Stomach (tissue), 4 donors: Measurements from ENCODE around the gene PRSS27.

Experiments
- CTCF ChIP-seq, 7 experiments: fragments of 450-650 bp in 4 of 7; fragments of 200-600 bp in 3 of 7; sonication (generic) in 3 of 7; IDR thresholded peaks; one replicate each; pipeline ENCODE4 v1.5.1; 2016 to 2019; ENCODE audit warnings: antibody characterized with exemption in 7 of 7, control low read depth in 2 of 7, mild to moderate bottlenecking in 1 of 7
- POLR2A ChIP-seq, 4 donors: fragments of 450-650 bp; IDR thresholded peaks; one replicate each; pipeline ENCODE4 v1.6.1; 2016; ENCODE audit warnings: antibody characterized with exemption in 4 of 4, control low read depth in 2 of 4, mild to moderate bottlenecking in 1 of 4, moderate library complexity in 1 of 4

GRCh38 chr16:2704983-2705275 lies 15.1 kb downstream of the PRSS27 start:
- TF ChIP-seq CTCF (IDR thresholded peaks at IDR 0.05): no peak
- TF ChIP-seq POLR2A (IDR thresholded peaks at IDR 0.05): no peak
